IMR-90 (cell line): ENCODE measurements around the gene CBR1. TPM values are rescaled to one million over a fixed set of nuclear protein-coding genes. Genes with fewer than 3 reads are reported as not detected.

Experiments used
- ATAC-seq: fragments of 200-7000 bp; cut with Tn5 transposase; 2 replicates; pipeline ENCODE4 v1.9.1; 2020; ENCODE audit warnings: low read depth, mild to moderate bottlenecking, moderate library complexity
- BruUV-seq: library from RNA; stranded (reverse); fragments of 400-500 nt; replicated peaks from 2 replicates; lab custom pipeline; 2021; lab: Mats Ljungman, UMichigan
- CTCF ChIA-PET: fragments of 300-600 bp; formaldehyde crosslinking; extraction: SDS; loops from one replicate; lab custom pipeline; 2021; ENCODE audit warnings: antibody characterized with exemption; lab: Yijun Ruan, JAX
- POLR2A ChIA-PET: fragments of 300-600 bp; sonication (Branson Sonifier 250); formaldehyde crosslinking; loops from one replicate; lab custom pipeline; 2022; ENCODE audit warnings: antibody characterized with exemption; ENCODE audit not compliant: unreplicated experiment; lab: Charles Lee
- DNase-seq: peaks from one replicate; pipeline ENCODE4 v3.0.0; 2013
- H2AFZ ChIP-seq: replicated peaks from 2 replicates; pipeline ENCODE3; 2013; ENCODE audit warnings: low read length, mild to moderate bottlenecking; ENCODE audit not compliant: poor library complexity
- H2AK5ac ChIP-seq: 2 replicates; pipeline ENCODE4 v1.6.1; 2013; ENCODE audit warnings: low read depth, low read length, inconsistent platforms
- H2AK9ac ChIP-seq: replicated peaks from 2 replicates; pipeline ENCODE3; 2013; ENCODE audit warnings: mild to moderate bottlenecking, low read depth, low read length, moderate library complexity; ENCODE audit not compliant: poor library complexity
- H2BK120ac ChIP-seq: 2 replicates; pipeline ENCODE4 v1.6.1; 2013; ENCODE audit warnings: low read depth, low read length, inconsistent platforms
- H2BK15ac ChIP-seq: 3 replicates; pipeline ENCODE4 v1.6.1; 2013; ENCODE audit warnings: low read depth, low read length, inconsistent platforms
- H2BK20ac ChIP-seq: 2 replicates; pipeline ENCODE4 v1.6.1; 2013; ENCODE audit warnings: low read depth, mild to moderate bottlenecking, inconsistent platforms, low read length, moderate library complexity
- H2BK5ac ChIP-seq: 2 replicates; pipeline ENCODE4 v1.6.1; 2013; ENCODE audit warnings: mild to moderate bottlenecking, low read depth, low read length, inconsistent platforms; ENCODE audit not compliant: poor library complexity, severe bottlenecking
- H3K14ac ChIP-seq: replicated peaks from 2 replicates; pipeline ENCODE4 v1.6.1; 2013; ENCODE audit warnings: low read depth, low read length, inconsistent platforms
- H3K18ac ChIP-seq: 2 replicates; pipeline ENCODE4 v1.6.1; 2013; ENCODE audit warnings: low read depth, low read length, control low read depth
- H3K23ac ChIP-seq: 2 replicates; pipeline ENCODE4 v1.6.1; 2013; ENCODE audit warnings: low read depth, low read length, inconsistent platforms
- H3K27ac ChIP-seq: 2 replicates; pipeline ENCODE4 v1.5.1; 2013; ENCODE audit warnings: mild to moderate bottlenecking, control low read depth, low read length; ENCODE audit not compliant: insufficient read depth
- H3K27me3 ChIP-seq: 2 replicates; pipeline ENCODE4 v1.6.1; 2013; ENCODE audit warnings: low read length; ENCODE audit not compliant: control insufficient read depth, insufficient read depth
- H3K36me3 ChIP-seq: 2 replicates; pipeline ENCODE4 v1.6.1; 2013; ENCODE audit warnings: low read length, mixed read lengths; ENCODE audit not compliant: control insufficient read depth, insufficient read depth
- H3K4ac ChIP-seq: 2 replicates; pipeline ENCODE4 v1.6.1; 2013; ENCODE audit warnings: low read depth, low read length, inconsistent platforms
- H3K4me1 ChIP-seq: 2 replicates; pipeline ENCODE4 v1.6.1; 2013; ENCODE audit warnings: low read length, mixed read lengths; ENCODE audit not compliant: control insufficient read depth, insufficient read depth
- H3K4me2 ChIP-seq: 2 replicates; pipeline ENCODE4 v1.6.1; 2013; ENCODE audit warnings: low read depth, mild to moderate bottlenecking, control low read depth, low read length, moderate library complexity
- H3K4me3 ChIP-seq: 2 replicates; pipeline ENCODE4 v1.5.1; 2013; ENCODE audit warnings: low read depth, mild to moderate bottlenecking, control low read depth, low read length, moderate library complexity; ENCODE audit not compliant: insufficient read depth
- H3K56ac ChIP-seq: 2 replicates; pipeline ENCODE4 v1.6.1; 2013; ENCODE audit warnings: low read length, inconsistent platforms; ENCODE audit not compliant: insufficient read depth; ENCODE audit errors: extremely low read depth
- H3K79me1 ChIP-seq, 2 experiments: 2 replicates each; pipeline ENCODE4 v1.6.1; 2013; ENCODE audit warnings: low read length in 2 of 2, inconsistent platforms in 1 of 2, low read depth in 1 of 2
- H3K9ac ChIP-seq: 2 replicates; pipeline ENCODE4 v1.6.1; 2013; ENCODE audit warnings: low read depth, low read length, control low read depth
- H3K9me1 ChIP-seq: 2 replicates; pipeline ENCODE4 v1.6.1; 2013; ENCODE audit warnings: low read length, inconsistent platforms; ENCODE audit not compliant: insufficient read depth
- H3K9me3 ChIP-seq: 2 replicates; pipeline ENCODE4 v1.6.1; 2013; ENCODE audit warnings: low read length; ENCODE audit not compliant: control insufficient read depth, insufficient read depth
- H4K20me1 ChIP-seq: 2 replicates; pipeline ENCODE4 v1.6.1; 2013; ENCODE audit warnings: low read length, inconsistent platforms; ENCODE audit not compliant: insufficient read depth
- H4K5ac ChIP-seq: 2 replicates; pipeline ENCODE4 v1.6.1; 2013; ENCODE audit warnings: mild to moderate bottlenecking, low read depth, low read length, control low read depth
- H4K8ac ChIP-seq, 2 experiments: 2 replicates each; pipeline ENCODE4 v1.6.1; 2013; ENCODE audit warnings: low read depth in 2 of 2, low read length in 2 of 2, control low read depth in 1 of 2, inconsistent platforms in 1 of 2
- H4K91ac ChIP-seq: 2 replicates; pipeline ENCODE4 v1.6.1; 2013; ENCODE audit warnings: low read depth, low read length, inconsistent platforms; ENCODE audit not compliant: insufficient read depth
- CHD1 ChIP-seq: IDR thresholded peaks from 2 replicates; pipeline ENCODE4 v1.6.1; 2012; ENCODE audit warnings: low read depth, low read length, improper control_type of control experiment
- FOS ChIP-seq: fragments of 150-350 bp; IDR thresholded peaks from 2 replicates; pipeline ENCODE4 v1.6.1; 2016; ENCODE audit warnings: low read depth, low read length
- MAZ ChIP-seq: IDR thresholded peaks from 2 replicates; pipeline ENCODE4 v1.6.1; 2012; ENCODE audit warnings: low read depth, mild to moderate bottlenecking, low read length, improper control_type of control experiment, moderate library complexity, borderline replicate concordance
- MXI1 ChIP-seq: IDR thresholded peaks from 2 replicates; pipeline ENCODE4 v1.6.1; 2012; ENCODE audit warnings: low read depth, mild to moderate bottlenecking, low read length, moderate library complexity, borderline replicate concordance
- RAD21 ChIP-seq: IDR thresholded peaks from 2 replicates; pipeline ENCODE4 v1.6.1; 2012; ENCODE audit warnings: low read length, improper control_type of control experiment
- RCOR1 ChIP-seq: IDR thresholded peaks from 2 replicates; pipeline ENCODE4 v1.6.1; 2012; ENCODE audit warnings: mild to moderate bottlenecking, low read length, improper control_type of control experiment; ENCODE audit not compliant: insufficient replicate concordance
- RFX5 ChIP-seq: IDR thresholded peaks from 2 replicates; pipeline ENCODE4 v1.8.0; 2012; ENCODE audit warnings: low read depth, mild to moderate bottlenecking, low read length, moderate library complexity
- SMC3 ChIP-seq: fragments of 150-350 bp; IDR thresholded peaks from 2 replicates; pipeline ENCODE4 v1.6.1; 2016; ENCODE audit warnings: low read depth, mild to moderate bottlenecking, antibody characterized with exemption, low read length, moderate library complexity
- USF2 ChIP-seq: fragments of 150-350 bp; IDR thresholded peaks from 2 replicates; pipeline ENCODE4 v1.6.1; 2017; ENCODE audit warnings: mild to moderate bottlenecking, antibody characterized with exemption, low read length, low read depth
- WGBS, 2 experiments: methylation state at CpG; one replicate each; pipeline versions ENCODE4 v1.1.5 to v1.1.7; 2013; ENCODE audit warnings: missing lambda C conversion rate in 2 of 2; ENCODE audit not compliant: insufficient read length in 1 of 2; ENCODE audit errors: extremely low coverage in 2 of 2; 5-methylcytosine and 5-hydroxymethylcytosine counted together
- dilution Hi-C: fragments of 300-500 bp; cut with HindIII; formaldehyde crosslinking; loops from one replicate; pipeline ENCODE4 v1.14.3; 2018; ENCODE audit warnings: low sequenced_read_pairs; ENCODE audit not compliant: unreplicated experiment
- in situ Hi-C: fragments of 300-500 bp; cut with MboI; formaldehyde crosslinking; loops from 3 replicates; pipeline ENCODE4 v1.14.3; 2019; ENCODE audit warnings: low sequenced_read_pairs, inconsistent platforms, mixed read lengths
- intact Hi-C: fragments of 100-400 bp; cut with micrococcal nuclease; formaldehyde crosslinking; loops from 2 replicates; pipeline ENCODE4 v1.10.0; 2022
- polyA plus RNA-seq, 3 experiments: library from polyadenylated mRNA; depleted of rRNA; stranded (reverse); fragments of >200 nt; gene quantifications; 2 replicates each; pipeline ENCODE4 v1.2.3, GENCODE V29; 2012; ENCODE audit warnings: low replicate concordance in 1 of 3
- total RNA-seq: library from RNA; depleted of rRNA; stranded (reverse); fragments of >200 nt; gene quantifications from 2 replicates; pipeline ENCODE4 v1.2.3, GENCODE V29; 2012

The CBR1 gene
- total and polyA plus RNA-seq, 2 of the 4 experiments (the other 2 are of a cell fraction): 122 to 222 TPM

GRCh38 chr21:36060159-36060921 lies 9.5 kb upstream of the CBR1 start, which contains the start of gene SETD4 (continued):
- TF ChIP-seq MAZ (no peak), CHD1 (no peak)

DNA sequence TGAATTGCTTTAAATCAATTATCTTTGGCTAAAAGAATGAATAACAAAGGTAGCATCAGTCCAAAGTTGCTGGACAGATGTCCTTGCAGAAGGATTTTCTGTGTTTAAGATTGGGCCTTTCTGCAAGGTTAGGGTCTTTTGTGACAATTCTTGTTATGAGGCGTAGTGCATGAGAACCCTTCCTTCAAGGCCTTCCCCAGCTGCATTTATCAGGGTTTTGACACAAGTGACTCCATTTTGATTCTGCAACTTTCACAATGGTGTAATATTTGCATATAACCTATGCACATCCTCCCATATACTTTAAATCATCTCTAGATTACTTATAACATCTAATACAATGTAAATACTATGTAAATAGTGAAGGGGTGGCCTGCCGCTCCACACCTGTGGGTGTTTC lies 8.4 kb upstream of the CBR1 start:
- peaks cover 6% of the 10 kb centered on the region; the same call in 1 of the 2 replicates for H4K20me1 ChIP-seq
- ChIA-PET POLR2A (no interaction called here), CTCF (no interaction called here)
- no peak overlapping the region for H2AFZ ChIP-seq
- no peak overlapping the region for H2BK5ac ChIP-seq
- no peak overlapping the region for H2BK120ac ChIP-seq
- H2BK20ac ChIP-seq: no peak overlapping the region
- H3K27ac ChIP-seq: no peak overlapping the region
- H3K36me3 ChIP-seq: peaks cover 9% of the 10 kb centered on the region
- no peak overlapping the region for H3K18ac ChIP-seq
- in situ Hi-C loops: no loop called here
- no peak overlapping the region; the same call in 1 of the 2 replicates for H3K4ac ChIP-seq
- no TSS peak for BruUV-seq
- H3K4me3 ChIP-seq: no peak overlapping the region
- no peak overlapping the region for H2AK5ac ChIP-seq
- H3K9ac ChIP-seq: no peak overlapping the region
- ATAC-seq (no peak), DNase-seq (no peak)
- H4K5ac ChIP-seq: no peak overlapping the region
- no CpG with 5 or more reads among the region's 2 CpGs for WGBS, 2 experiments
- H3K9me1 ChIP-seq: peaks cover 6% of the 10 kb centered on the region
- dilution Hi-C loops: no loop called here
- no peaks in the 10 kb centered on the region for H3K9me3 ChIP-seq
- H3K56ac ChIP-seq: no peak overlapping the region
- TF ChIP-seq RAD21 (no peak), RCOR1 (no peak), RFX5 (no peak), USF2 (no peak), MAZ (no peak), MXI1 (no peak), CHD1 (no peak), SMC3 (no peak), FOS (no peak)
- H2BK15ac ChIP-seq: no peak overlapping the region
- H3K4me1 ChIP-seq: no peaks in the 10 kb centered on the region
- no peak overlapping the region for H3K14ac ChIP-seq
- peaks cover 15 to 24% of the 10 kb centered on the region in 2 experiments; a peak in 3 of 4 replicates for H3K79me1 ChIP-seq
- H3K4me2 ChIP-seq: no peak overlapping the region
- no peak overlapping the region for H2AK9ac ChIP-seq
- no peak overlapping the region for H3K23ac ChIP-seq
- H4K8ac ChIP-seq: peak overlapping the region; percentile 90 to 94
- intact Hi-C loops: loop anchor here (5.0 kb wide), 1 partner anchor 261 kb away; the partner anchor contains the start of gene MORC3
- H3K27me3 ChIP-seq: no peaks in the 10 kb centered on the region
- no peak overlapping the region for H4K91ac ChIP-seq
